ENCODE results near the gene PRM2. TPM values are rescaled to one million over a fixed set of nuclear protein-coding genes. Genes with fewer than 3 reads are reported as not detected.

The PRM2 gene, protein sequence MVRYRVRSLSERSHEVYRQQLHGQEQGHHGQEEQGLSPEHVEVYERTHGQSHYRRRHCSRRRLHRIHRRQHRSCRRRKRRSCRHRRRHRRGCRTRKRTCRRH
- total RNA-seq: not detected in 2 replicates

DNA sequence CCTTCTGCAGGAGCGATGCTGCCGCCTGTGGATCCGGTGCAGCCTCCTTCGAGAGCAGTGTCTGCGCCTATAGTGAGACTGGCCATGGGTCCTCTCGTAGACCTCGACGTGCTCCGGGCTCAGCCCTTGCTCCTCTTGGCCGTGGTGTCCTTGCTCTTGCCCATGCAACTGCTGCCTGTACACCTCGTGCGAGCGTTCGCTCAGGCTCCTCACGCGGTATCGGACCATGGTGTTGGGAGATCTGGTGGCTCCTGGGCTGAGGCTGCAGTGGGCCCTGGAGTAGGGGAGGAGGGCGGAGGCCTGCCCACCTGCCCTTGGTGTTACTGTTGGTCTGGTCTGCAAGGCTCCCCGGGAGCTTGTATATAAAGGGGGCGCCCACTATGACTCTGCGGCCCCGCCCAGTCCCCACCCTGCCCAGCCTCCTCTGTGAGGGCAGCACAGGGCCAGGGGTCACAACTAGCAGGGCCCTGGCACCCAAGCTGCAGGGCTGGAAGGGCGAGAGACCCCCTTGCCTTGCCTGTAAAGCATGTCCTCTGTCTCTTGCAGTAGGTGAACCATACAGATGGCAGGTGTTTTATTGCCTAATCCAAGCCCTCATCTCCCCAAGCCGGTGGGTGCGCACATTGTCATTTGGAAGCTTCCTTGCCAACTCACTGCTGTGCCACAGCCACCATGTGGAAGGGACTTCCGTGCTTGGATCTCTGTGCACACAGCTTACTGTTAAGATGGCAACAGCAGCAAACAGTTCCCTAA lies at the start of gene PRM2:
Gene PRM2, minus strand, starts transcription at position 338 of the 753 bp plus-strand sequence. Its CDS starts 110 bp downstream, at position 228.

DNA sequence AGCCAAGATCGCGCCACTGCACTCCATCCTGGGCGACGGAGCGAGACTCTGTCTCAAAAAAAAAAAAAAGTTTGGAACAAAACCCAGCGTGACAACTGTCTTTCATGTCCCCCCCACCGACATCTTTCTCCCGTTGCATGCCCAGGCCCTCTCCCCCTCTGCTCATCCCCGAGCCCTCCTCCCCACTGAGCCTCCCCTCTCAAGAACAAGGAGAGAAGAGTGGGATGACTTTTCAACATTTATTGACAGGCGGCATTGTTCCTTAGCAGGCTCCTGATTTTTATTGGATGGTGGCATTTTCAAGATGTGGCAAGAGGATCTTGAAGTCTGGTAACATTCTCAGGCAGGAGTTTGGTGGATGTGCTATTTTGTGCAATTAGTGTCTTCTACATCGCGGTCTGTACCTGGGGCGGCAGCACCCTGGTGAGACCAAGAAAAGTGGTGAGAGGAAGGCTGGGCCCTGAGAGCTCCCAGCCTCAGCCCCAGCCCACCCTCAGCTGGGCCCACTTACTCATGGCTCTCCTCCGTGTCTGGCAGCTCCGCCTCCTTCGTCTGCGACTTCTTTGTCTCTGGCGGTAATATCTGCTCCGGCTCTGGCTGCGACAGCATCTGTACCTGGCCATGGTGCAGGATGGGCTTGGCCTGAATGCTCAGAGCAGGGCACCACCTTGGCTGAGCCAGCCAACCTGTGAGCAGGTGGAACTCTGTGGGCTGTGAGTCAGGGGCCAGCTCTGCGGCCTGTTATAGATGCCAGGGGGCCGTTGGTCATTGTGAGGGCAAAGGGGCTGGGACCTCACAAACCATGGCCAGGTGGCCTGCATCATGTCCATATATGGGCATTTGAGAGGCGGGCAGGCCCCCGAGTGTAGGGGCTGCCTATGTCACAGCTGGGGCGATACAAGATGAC lies 4.6 kb upstream of the PRM2 start, which contains the start of gene PRM1:
Gene PRM1, minus strand, starts transcription at position 715 of the 907 bp plus-strand sequence. Its CDS starts 92 bp downstream, at position 623.

DNA sequence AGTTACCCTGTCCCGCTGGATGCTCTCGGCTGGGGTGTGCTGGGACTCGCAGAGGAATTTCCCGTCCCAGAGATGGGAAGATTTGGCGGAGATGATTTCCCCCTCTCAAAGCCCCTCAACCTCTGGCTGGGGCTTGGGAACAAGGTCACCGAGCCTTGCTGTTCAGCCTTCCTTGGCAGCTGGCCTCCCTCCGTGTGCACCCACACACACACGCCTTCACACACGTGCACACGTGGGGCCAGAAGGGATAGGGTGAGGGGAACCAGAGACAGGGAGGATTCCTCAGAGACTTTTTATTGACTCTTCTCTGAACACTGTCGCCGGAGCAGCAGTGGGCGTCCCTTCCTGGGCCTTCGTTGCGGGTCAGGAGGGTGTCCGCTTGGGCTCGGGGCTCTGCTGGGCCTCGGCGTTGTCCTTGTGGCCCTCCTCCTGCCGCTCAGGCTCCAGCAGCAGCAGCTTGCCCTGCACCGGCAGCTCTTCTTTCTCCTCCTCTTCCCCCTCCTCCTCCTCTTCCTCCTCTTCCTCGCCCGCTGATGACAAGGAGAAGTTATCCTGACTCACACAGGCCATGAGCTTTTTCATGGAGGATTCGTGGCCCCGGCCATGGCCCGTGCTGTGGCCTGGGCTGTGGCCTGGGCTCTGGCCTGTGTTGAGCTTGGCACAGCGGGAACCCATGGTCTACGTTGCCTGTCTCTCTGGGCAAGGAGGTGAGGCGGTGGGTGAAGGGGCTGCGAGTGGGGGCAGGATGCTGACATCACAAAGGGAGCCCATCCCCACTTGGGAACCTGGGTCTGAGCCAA lies 3.2 kb downstream of the PRM2 start, which contains the start of gene PRM3:
Gene PRM3, minus strand, starts transcription at position 709 of the 800 bp plus-strand sequence. Its CDS starts 34 bp downstream, at position 675.

DNA sequence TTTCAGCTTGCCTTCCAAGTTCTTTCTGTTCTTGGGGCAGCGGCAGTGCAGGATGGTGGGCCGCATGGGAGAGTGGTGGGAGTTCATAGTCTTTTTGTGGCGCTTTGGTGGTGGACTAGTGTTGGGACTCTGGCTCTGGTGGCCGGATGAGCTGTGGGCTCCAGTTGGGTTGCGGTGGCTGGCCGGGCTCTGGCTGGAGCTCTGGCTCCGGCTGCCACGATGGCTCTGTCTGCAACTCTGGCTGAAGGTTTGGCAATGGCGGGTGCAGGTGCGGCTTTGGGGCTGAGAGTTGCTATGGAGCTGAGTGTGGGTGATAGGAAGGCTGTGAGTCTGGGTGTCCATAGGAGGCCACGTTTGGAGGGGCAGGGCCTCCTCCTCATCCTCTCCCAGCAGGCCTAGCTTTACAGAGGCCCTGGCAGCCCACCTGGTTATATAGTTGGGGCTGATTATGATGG lies 7.3 kb downstream of the PRM2 start, which contains the start of gene TNP2:
Gene TNP2, minus strand, starts transcription at position 405 of the 455 bp plus-strand sequence. Its CDS starts 63 bp downstream, at position 342.

DNA sequence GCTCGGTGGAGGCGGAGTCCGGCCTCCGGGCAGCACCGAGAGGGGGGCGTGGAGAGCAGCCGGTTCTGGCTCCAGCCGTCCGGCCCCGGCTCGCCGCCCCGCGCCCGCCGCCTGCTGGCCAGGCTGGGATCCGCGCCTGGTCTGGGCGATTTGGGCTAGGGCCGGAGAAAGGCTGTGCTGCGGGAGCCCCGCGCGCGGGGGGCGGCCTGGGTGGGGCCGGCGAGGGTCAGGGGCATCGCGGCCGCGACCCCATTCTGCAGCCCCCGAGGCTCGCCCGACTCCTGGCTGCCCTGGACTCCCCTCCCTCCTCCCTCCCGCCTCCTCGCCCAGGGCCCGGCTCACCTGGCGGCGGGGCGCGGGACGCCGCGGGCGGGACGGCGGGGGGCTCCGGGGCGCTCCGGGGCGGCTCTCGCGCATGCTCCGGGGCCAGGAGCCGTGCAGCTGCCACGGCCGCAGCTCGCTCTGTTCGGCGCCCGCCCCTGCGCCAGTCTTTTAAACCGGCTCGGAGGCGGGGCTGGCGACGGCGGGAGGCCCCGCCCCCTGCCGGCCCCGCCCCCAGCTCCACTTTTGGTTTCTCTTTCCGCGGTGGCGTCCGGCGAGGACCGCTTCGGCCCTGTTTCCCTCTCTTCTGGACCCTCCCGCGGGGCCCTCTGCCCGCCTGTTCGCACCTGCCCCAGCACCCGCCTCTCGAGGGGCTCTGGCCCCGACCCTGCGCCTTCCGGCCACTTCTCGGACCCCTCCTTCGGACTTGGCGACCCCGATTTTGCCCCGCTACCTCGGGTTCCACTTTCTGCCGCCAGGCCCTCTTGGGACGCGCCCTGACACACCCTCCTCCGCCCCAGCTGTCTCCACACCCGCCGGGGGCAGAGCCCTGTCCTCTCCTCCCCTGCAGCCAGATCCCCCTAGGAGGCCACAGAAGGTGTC lies 20.3 kb downstream of the PRM2 start, which contains the start of gene SOCS1:
Gene SOCS1, minus strand, starts transcription at position 468 of the 924 bp plus-strand sequence. CDS start 726 bp downstream, outside the sequence.

Small RNAs within 50 kb of the gene (small RNA-seq; reads per million reads assigned to genes)
- not detected for gene MIR548H2 (ENCODE audit: low replicate concordance)
- not detected for gene RF00019 (ENCODE audit: low replicate concordance)
- not detected for gene RF00554 (ENCODE audit: low replicate concordance)

Other genes with a start within 250 kb of the PRM2 start
- 10.5 and 12.2 TPM in 2 replicates for gene SOCS1, start 20.3 kb downstream of the PRM2 start, total RNA-seq
- gene TNP2, start 7.2 kb downstream of the PRM2 start, total RNA-seq: not detected in 2 replicates
- not detected in 2 replicates for gene PRM3, start 2.9 kb downstream of the PRM2 start, total RNA-seq
- not detected in 2 replicates for gene PRM1, start 4.8 kb upstream of the PRM2 start, total RNA-seq
- gene RMI2, start 69.0 kb upstream of the PRM2 start, total RNA-seq: 2.2 and 7.0 TPM in 2 replicates

Measured in placental pericyte (primary cell).